Dermis blood vessel endothelial cell (primary cell): ENCODE data around the gene SAV1. TPM values are rescaled to one million over a fixed set of nuclear protein-coding genes. Genes with fewer than 3 reads are reported as not detected.

Experiments
- DNase-seq: peaks from one replicate; pipeline ENCODE4 v3.0.0; 2010
- total RNA-seq: library from RNA; depleted of rRNA; stranded (reverse); fragments of >200 nt; gene quantifications from 2 replicates; pipeline ENCODE4 v1.2.3, GENCODE V29; 2014

SAV1 gene
- total RNA-seq, 1 donor from 2014 or later = 26.4 TPM

- DNase-seq = no peak
Measured at GRCh38 chr14:50606468-50606867, 61.6 kb downstream of the SAV1 start.

GRCh38 chr14:50605766-50606165, 62.3 kb downstream of the SAV1 start:
- DNase-seq = peak; percentile 78

GRCh38 chr14:50603565-50603964, 64.5 kb downstream of the SAV1 start:
- no peak for DNase-seq

- DNase-seq = no peak
Measured at GRCh38 chr14:50602035-50602434, 66.1 kb downstream of the SAV1 start.

GRCh38 chr14:50601394-50601793, 66.7 kb downstream of the SAV1 start:
- no peak for DNase-seq

- no peak for DNase-seq
Measured at GRCh38 chr14:50600849-50601248, 67.3 kb downstream of the SAV1 start.

GRCh38 chr14:50599700-50600444, 68.2 kb downstream of the SAV1 start:
- peak; percentile 71 for DNase-seq

- DNase-seq = no peak
Measured at GRCh38 chr14:50598765-50599164, 69.3 kb downstream of the SAV1 start.

GRCh38 chr14:50594577-50595316, 73.4 kb downstream of the SAV1 start:
- no peak for DNase-seq

GRCh38 chr14:50590464-50590863, 77.6 kb downstream of the SAV1 start:
- no peak for DNase-seq

Other genes with a start within 250 kb of the SAV1 start
- 51.8 and 100 TPM in 2 replicates for gene MAP4K5, start 135.7 kb downstream of the SAV1 start, total RNA-seq
- 1.9 and 2.6 TPM in 2 replicates for gene ATL1, start 108.2 kb downstream of the SAV1 start, total RNA-seq
- 45.6 and 49.1 TPM in 2 replicates for gene NIN, start 162.9 kb upstream of the SAV1 start, total RNA-seq
- gene ABHD12B, start 203.7 kb upstream of the SAV1 start, total RNA-seq = not detected in 2 replicates